A673 (cell line): ENCODE results near the gene POLK. TPM values are rescaled to one million over a fixed set of nuclear protein-coding genes. Genes with fewer than 3 reads are reported as not detected.

ENCODE experiments used
- BruUV-seq: library from RNA; stranded (reverse); fragments of 400-500 nt; replicated peaks from 2 replicates; lab custom pipeline; 2021; lab: Mats Ljungman, UMichigan
- CTCF ChIA-PET: fragments of 300-600 bp; sonication (Branson Sonifier 250); formaldehyde crosslinking; loops from one replicate; lab custom pipeline; 2022; ENCODE audit warnings: antibody characterized with exemption; lab: Charles Lee
- POLR2A ChIA-PET: fragments of 300-600 bp; sonication (Branson Sonifier 250); formaldehyde crosslinking; loops from one replicate; lab custom pipeline; 2022; ENCODE audit warnings: antibody characterized with exemption; ENCODE audit not compliant: low non-redundant PET; lab: Charles Lee
- DNase-seq: peaks from one replicate; pipeline ENCODE4 v3.0.0-alpha.2; 2015; ENCODE audit warnings: low spot score
- H3K27ac ChIP-seq: fragments of 200-600 bp; sonication (generic); 2 replicates; pipeline ENCODE4 v1.5.1; 2016; ENCODE audit warnings: mixed run types, low read depth, mild to moderate bottlenecking, mixed read lengths, antibody characterized with exemption, low read length; ENCODE audit not compliant: poor library complexity, severe bottlenecking
- H3K27me3 ChIP-seq: fragments of 200-600 bp; sonication (generic); replicated peaks from 2 replicates; pipeline ENCODE4 v1.6.1; 2017; ENCODE audit warnings: mixed run types, low read depth, mild to moderate bottlenecking, mixed read lengths, antibody characterized with exemption, low read length; ENCODE audit not compliant: insufficient read depth, poor library complexity
- H3K36me3 ChIP-seq: fragments of 200-600 bp; sonication (generic); 2 replicates; pipeline ENCODE4 v1.6.1; 2016; ENCODE audit warnings: mixed run types, mild to moderate bottlenecking, mixed read lengths, antibody characterized with exemption, low read length; ENCODE audit not compliant: insufficient read depth, poor library complexity, severe bottlenecking
- H3K4me1 ChIP-seq: fragments of 200-600 bp; sonication (generic); 2 replicates; pipeline ENCODE4 v1.6.1; 2017; ENCODE audit warnings: mixed run types, mild to moderate bottlenecking, mixed read lengths, antibody characterized with exemption, low read length; ENCODE audit not compliant: insufficient read depth, poor library complexity, severe bottlenecking
- H3K4me3 ChIP-seq: fragments of 200-600 bp; sonication (generic); 2 replicates; pipeline ENCODE4 v1.5.1; 2016; ENCODE audit warnings: low read depth, mixed run types, mild to moderate bottlenecking, mixed read lengths, low read length; ENCODE audit not compliant: poor library complexity, severe bottlenecking
- H3K9me3 ChIP-seq: fragments of 200-600 bp; sonication (generic); 2 replicates; pipeline ENCODE4 v1.6.1; 2016; ENCODE audit warnings: mixed run types, low read depth, mild to moderate bottlenecking, mixed read lengths, antibody characterized with exemption, low read length; ENCODE audit not compliant: poor library complexity, severe bottlenecking
- CTCF ChIP-seq: fragments of 300-800, 200-600 bp; sonication (generic); conservative IDR thresholded peaks from 2 replicates; pipeline ENCODE4 v1.5.1; 2017; ENCODE audit warnings: low read depth, mild to moderate bottlenecking, antibody characterized with exemption, low read length, moderate library complexity, mixed read lengths
- EZH2 ChIP-seq: fragments of 200-600 bp; sonication (generic); IDR thresholded peaks from 2 replicates; pipeline ENCODE4 v1.6.1; 2017; ENCODE audit warnings: borderline replicate concordance, low read depth, mild to moderate bottlenecking, mixed read lengths, antibody characterized with exemption, low read length; ENCODE audit not compliant: poor library complexity, severe bottlenecking
- intact Hi-C: fragments of 100-400 bp; cut with micrococcal nuclease; formaldehyde crosslinking; loops from one replicate; pipeline ENCODE4 v1.10.0; 2022; ENCODE audit not compliant: unreplicated experiment
- total RNA-seq: library from RNA; stranded (reverse); gene quantifications from 2 replicates; pipeline ENCODE4 v1.2.3, GENCODE V29; 2021

POLK gene
- total RNA-seq, 1 experiment from 2014 or later, result 23.2 TPM

- TF ChIP-seq CTCF (no peak), EZH2 (no peak)
- CTCF ChIA-PET, result no interaction called here
- no TSS peak for BruUV-seq
Measured at GRCh38 chr5:75550597-75550996, 38.9 kb downstream of the POLK start.

GRCh38 chr5:75551471-75551870 lies 39.8 kb downstream of the POLK start:
- H3K4me1 ChIP-seq, result no peaks in the 10 kb centered on the region
- no peak overlapping the region for H3K27ac ChIP-seq
- H3K36me3 ChIP-seq, result peaks cover 17% of the 10 kb centered on the region
- DNase-seq, result no peak
- H3K27me3 ChIP-seq, result no peaks in the 10 kb centered on the region
- no peaks in the 10 kb centered on the region for H3K9me3 ChIP-seq
- POLR2A ChIA-PET, result no interaction called here
- CTCF ChIA-PET, result no interaction called here
- no TSS peak for BruUV-seq
- H3K4me3 ChIP-seq, result no peak overlapping the region
- intact Hi-C loops, result no loop called here
- TF ChIP-seq EZH2, result no peak

More at GRCh38 chr5:75550597-75550996, 38.9 kb downstream of the POLK start:
- Histone ChIP-seq H3K27ac (no peak overlapping the region), H3K9me3 (no peaks in the 10 kb centered on the region), H3K27me3 (no peaks in the 10 kb centered on the region), H3K4me3 (no peak overlapping the region), H3K36me3 (peaks cover 17% of the 10 kb centered on the region), H3K4me1 (no peaks in the 10 kb centered on the region)
- intact Hi-C loops, result no loop called here
- POLR2A ChIA-PET, result no interaction called here
- DNase-seq, result no peak

- intact Hi-C loops, result no loop called here
- TF ChIP-seq CTCF (no peak), EZH2 (no peak)
- Histone ChIP-seq H3K4me3 (no peak overlapping the region), H3K9me3 (peaks cover 5% of the 10 kb centered on the region), H3K27ac (no peak overlapping the region), H3K27me3 (no peaks in the 10 kb centered on the region), H3K4me1 (no peaks in the 10 kb centered on the region), H3K36me3 (peaks cover 17% of the 10 kb centered on the region)
- CTCF ChIA-PET, result no interaction called here
- DNase-seq, result no peak
- no TSS peak for BruUV-seq
- POLR2A ChIA-PET, result no interaction called here
Measured at GRCh38 chr5:75552764-75553163, 41.1 kb downstream of the POLK start.

GRCh38 chr5:75553358-75553757 lies 41.7 kb downstream of the POLK start:
- TF ChIP-seq EZH2, result no peak
- no peak for TF ChIP-seq CTCF
- intact Hi-C loops, result no loop called here
- CTCF ChIA-PET, result no interaction called here
- Histone ChIP-seq H3K4me1 (no peaks in the 10 kb centered on the region), H3K9me3 (peaks cover 5% of the 10 kb centered on the region), H3K27me3 (no peaks in the 10 kb centered on the region), H3K4me3 (no peak overlapping the region), H3K36me3 (peaks cover 22% of the 10 kb centered on the region), H3K27ac (no peak overlapping the region)
- DNase-seq, result no peak
- POLR2A ChIA-PET, result no interaction called here
- BruUV-seq, result no TSS peak
